ENCODE results near the gene UBAC1.
"Not testable (repeated sequence)": the region's sequence is repeated elsewhere in the genome, so short reads cannot be mapped to it uniquely, and the experiment has no call there.

UBAC1 gene

GRCh38 chr9:135895202-135895848 lies 65.8 kb downstream of the UBAC1 start:
- intact Hi-C loops (cut with DNase I; ENCODE audit: low total_unique reads), result loop anchor here (10.0 kb wide), 1 partner anchor 741 kb away; no protein-coding TSS in a partner anchor
- Histone ChIP-seq H3K4me3 (no peak overlapping the region), H3K27ac (no peak overlapping the region), H3K9me3 (no peaks in the 10 kb centered on the region), H3K4me1 (peaks cover 0 to 15% (median 3%) of the 10 kb centered on the region in 4 donors), H3K36me3 (no peaks in the 10 kb centered on the region), H3K27me3 (no peaks in the 10 kb centered on the region)
- DNase-seq, result no peak
- no peak for TF ChIP-seq CTCF (IDR thresholded peaks at IDR 0.05)

- DNase-seq, result no peak
- Histone ChIP-seq H3K36me3 (no peaks in the 10 kb centered on the region), H3K27me3 (no peaks in the 10 kb centered on the region), H3K27ac (no peak overlapping the region), H3K4me3 (no peak overlapping the region), H3K4me1 (peaks cover 0 to 29% (median 8%) of the 10 kb centered on the region in 4 donors), H3K9me3 (no peaks in the 10 kb centered on the region)
- intact Hi-C loops (cut with DNase I; ENCODE audit: low total_unique reads), result loop anchor here (10.0 kb wide), 1 partner anchor 738 kb away; no protein-coding TSS in a partner anchor
- no peak for TF ChIP-seq CTCF (IDR thresholded peaks at IDR 0.05)
Observed at GRCh38 chr9:135893104-135893503, 68.1 kb downstream of the UBAC1 start.

- DNase-seq, result not testable (repeated sequence)
- intact Hi-C loops (cut with DNase I; ENCODE audit: low total_unique reads), result loop anchor here (10.0 kb wide), 1 partner anchor 738 kb away; no protein-coding TSS in a partner anchor
Observed at GRCh38 chr9:135892327-135892726, 68.8 kb downstream of the UBAC1 start.

GRCh38 chr9:135891027-135891631 lies 70.0 kb downstream of the UBAC1 start:
- H3K4me1 ChIP-seq, result peaks cover 0 to 48% (median 25%) of the 10 kb centered on the region in 4 donors
- H3K4me3 ChIP-seq, result no peak overlapping the region
- DNase-seq, result no peak
- no peaks in the 10 kb centered on the region for H3K36me3 ChIP-seq
- H3K27me3 ChIP-seq, result no peaks in the 10 kb centered on the region
- intact Hi-C loops (cut with DNase I; ENCODE audit: low total_unique reads), result loop anchor here (10.0 kb wide), 1 partner anchor 736 kb away; no protein-coding TSS in a partner anchor
- no peak for TF ChIP-seq CTCF (IDR thresholded peaks at IDR 0.05)
- H3K27ac ChIP-seq, result no peak overlapping the region
- no peaks in the 10 kb centered on the region for H3K9me3 ChIP-seq

More at GRCh38 chr9:135892327-135892726, 68.8 kb downstream of the UBAC1 start:
- H3K36me3 ChIP-seq, H3K4me3 ChIP-seq, H3K27me3 ChIP-seq, H3K27ac ChIP-seq, H3K9me3 ChIP-seq: not testable (repeated sequence)
- H3K4me1 ChIP-seq, result peaks cover 0 to 36% (median 13%) of the 10 kb centered on the region in 4 donors

GRCh38 chr9:135890190-135891026 lies 70.8 kb downstream of the UBAC1 start:
- Histone ChIP-seq H3K4me1 (peaks cover 0 to 54% (median 28%) of the 10 kb centered on the region in 4 donors), H3K27me3 (no peaks in the 10 kb centered on the region), H3K9me3 (no peaks in the 10 kb centered on the region), H3K36me3 (no peaks in the 10 kb centered on the region), H3K4me3 (no peak overlapping the region), H3K27ac (no peak overlapping the region)
- no peak for TF ChIP-seq CTCF (IDR thresholded peaks at IDR 0.05)
- no peak for DNase-seq
- intact Hi-C loops (cut with DNase I; ENCODE audit: low total_unique reads), result loop anchor here (10.0 kb wide), 1 partner anchor 736 kb away; no protein-coding TSS in a partner anchor
